GM10248 (cell line): ENCODE results near the gene NKRF.

Source experiments
- CTCF ChIA-PET: fragments of 300-600 bp; sonication (Branson Sonifier 250); formaldehyde crosslinking; extraction: SDS; loops from one replicate; lab custom pipeline; 2021; ENCODE audit warnings: antibody characterized with exemption; lab: Yijun Ruan, JAX
- POLR2A ChIA-PET: fragments of 350-650 bp; sonication (Branson Sonifier 250); formaldehyde crosslinking; extraction: SDS; loops from one replicate; lab custom pipeline; 2020; ENCODE audit warnings: antibody characterized with exemption; lab: Yijun Ruan, JAX
- DNase-seq: peaks from one replicate; pipeline ENCODE4 v3.0.0; 2012; ENCODE audit errors: extremely low spot score
- TF ChIP-seq, protein P1 (sequence below): IDR thresholded peaks from 2 replicates; pipeline ENCODE4 v1.5.1; 2012; ENCODE audit warnings: mild to moderate bottlenecking, low read depth; ENCODE audit errors: extremely low read depth, missing control alignments, control extremely low read depth

The NKRF gene

DNA sequence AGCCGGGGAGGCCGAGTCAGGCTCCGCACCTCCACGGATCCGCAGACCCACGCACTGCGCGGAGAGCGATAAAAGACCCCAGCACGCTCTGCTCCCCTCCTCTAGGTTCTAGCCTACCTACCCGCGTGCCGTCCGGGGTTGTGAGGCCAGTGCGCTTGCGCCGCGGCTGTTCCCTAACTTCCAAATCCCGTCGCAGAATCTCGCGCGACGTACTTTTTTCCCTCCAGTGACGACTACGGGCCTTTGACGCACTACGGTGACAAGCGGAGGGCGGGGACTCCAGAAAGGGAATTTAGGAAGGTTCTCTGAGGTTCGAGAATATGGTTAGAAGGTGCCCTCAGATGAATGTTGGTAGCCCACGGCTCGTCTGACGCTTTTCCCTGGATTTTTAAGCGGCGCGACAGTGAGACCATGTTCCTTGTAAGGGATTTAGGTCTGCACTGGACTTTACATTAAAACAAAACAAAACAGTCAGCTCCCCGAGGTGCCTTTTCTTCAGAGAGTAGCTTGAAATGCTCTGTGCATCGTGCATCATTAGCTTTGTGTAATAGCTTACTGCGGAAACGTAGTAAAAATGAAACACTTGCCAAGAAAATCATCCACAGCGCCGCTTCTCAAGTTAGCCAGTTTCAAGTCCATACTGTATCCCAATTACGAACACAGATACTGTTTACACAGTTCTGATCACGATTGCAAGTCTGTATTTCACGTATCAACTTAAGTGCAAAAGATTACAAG lies at the start of gene NKRF:
Gene NKRF, minus strand, starts transcription at position 145 of the 738 bp plus-strand sequence.
- TF ChIP-seq, protein P1, sequence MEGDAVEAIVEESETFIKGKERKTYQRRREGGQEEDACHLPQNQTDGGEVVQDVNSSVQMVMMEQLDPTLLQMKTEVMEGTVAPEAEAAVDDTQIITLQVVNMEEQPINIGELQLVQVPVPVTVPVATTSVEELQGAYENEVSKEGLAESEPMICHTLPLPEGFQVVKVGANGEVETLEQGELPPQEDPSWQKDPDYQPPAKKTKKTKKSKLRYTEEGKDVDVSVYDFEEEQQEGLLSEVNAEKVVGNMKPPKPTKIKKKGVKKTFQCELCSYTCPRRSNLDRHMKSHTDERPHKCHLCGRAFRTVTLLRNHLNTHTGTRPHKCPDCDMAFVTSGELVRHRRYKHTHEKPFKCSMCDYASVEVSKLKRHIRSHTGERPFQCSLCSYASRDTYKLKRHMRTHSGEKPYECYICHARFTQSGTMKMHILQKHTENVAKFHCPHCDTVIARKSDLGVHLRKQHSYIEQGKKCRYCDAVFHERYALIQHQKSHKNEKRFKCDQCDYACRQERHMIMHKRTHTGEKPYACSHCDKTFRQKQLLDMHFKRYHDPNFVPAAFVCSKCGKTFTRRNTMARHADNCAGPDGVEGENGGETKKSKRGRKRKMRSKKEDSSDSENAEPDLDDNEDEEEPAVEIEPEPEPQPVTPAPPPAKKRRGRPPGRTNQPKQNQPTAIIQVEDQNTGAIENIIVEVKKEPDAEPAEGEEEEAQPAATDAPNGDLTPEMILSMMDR = no peak
- DNase-seq = peak; percentile 81
- ChIA-PET POLR2A (interaction anchor here (1.1 kb wide), 1 partner anchor 185 kb away, joined by 6 read pairs; the partner anchor contains the start of gene RPL39), CTCF (interaction anchor here (0.8 to 1.3 kb wide), 4 partner anchors 10 to 123 kb away, joined by 3 to 4 read pairs (median 4); no protein-coding TSS in a partner anchor)

DNA sequence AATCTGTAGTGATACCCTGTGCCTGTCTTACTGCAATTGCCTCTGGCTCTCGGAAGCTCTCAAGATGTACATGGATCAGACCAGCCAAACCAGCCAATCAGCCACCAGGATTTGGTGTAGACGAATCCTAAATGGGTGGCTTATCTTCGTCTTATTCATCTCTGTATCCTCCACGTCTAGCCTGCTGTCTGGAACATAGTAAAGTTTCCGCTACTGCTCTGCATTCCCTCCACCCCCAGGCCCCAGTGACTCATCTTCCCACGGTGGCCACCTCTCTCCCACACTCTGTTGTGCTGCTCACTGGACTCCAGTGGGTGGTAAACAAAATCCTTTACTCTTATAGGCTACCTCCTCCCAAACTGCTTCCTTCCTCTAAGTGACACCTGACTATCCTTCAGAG lies 48.9 kb upstream of the NKRF start:
- peak; percentile 31 for DNase-seq
- POLR2A ChIA-PET = interaction anchor here (0.6 kb wide), 1 partner anchor 80 kb away, joined by 3 read pairs; no protein-coding TSS in a partner anchor
- TF ChIP-seq, protein P1 = no peak
- CTCF ChIA-PET = interaction anchor here (1.4 kb wide), 1 partner anchor 11 kb away, joined by 4 read pairs; no protein-coding TSS in a partner anchor

DNA sequence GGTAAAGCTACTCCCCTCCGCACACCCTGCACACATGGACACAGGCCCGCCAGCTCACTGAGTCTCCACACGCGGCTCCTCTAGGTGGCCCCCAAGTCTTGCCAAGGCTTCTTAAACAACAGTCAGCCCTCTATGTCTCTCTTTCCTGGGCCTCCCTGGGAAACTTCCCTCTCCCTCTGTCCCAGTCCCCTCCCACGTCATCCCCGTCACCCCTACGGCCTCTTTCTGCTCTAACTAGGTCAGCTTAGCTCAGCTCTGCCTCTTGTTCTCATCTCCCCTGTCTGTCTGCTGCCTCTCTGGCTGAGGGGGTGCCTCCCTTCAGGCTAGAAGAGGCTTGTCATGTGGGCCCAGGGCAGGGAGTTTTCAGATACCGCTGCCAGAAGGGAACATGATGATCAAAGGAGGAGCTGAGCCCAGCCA lies 47.9 kb upstream of the NKRF start:
- POLR2A ChIA-PET = no interaction called here
- TF ChIP-seq, protein P1 = no peak
- CTCF ChIA-PET = interaction anchor here (1.3 to 1.4 kb wide), 2 partner anchors 12 to 13 kb away, joined by 3 to 4 read pairs; no protein-coding TSS in a partner anchor
- DNase-seq = no peak

DNA sequence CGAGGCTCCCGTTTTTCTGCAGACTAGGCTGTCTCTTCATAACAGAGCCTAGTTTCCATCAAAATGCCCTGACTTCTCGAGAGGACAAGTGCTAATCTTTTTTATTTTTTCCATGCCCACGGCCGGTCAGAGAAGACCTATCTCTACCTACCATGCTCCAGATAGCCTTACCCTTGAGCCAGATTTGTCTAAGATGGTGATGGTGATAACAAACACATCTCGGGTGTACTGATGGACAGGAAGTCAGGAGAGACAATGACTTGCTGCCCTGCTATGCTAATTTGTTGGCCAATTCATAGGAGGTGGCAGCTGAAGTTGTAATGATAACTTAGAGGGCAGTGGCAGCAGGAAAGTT lies 42.2 kb upstream of the NKRF start:
- TF ChIP-seq, protein P1 = no peak
- POLR2A ChIA-PET = interaction anchor here (0.6 to 0.7 kb wide), 2 partner anchors 24 to 37 kb away, joined by 3 to 4 read pairs; no protein-coding TSS in a partner anchor
- CTCF ChIA-PET = no interaction called here
- DNase-seq = no peak

DNA sequence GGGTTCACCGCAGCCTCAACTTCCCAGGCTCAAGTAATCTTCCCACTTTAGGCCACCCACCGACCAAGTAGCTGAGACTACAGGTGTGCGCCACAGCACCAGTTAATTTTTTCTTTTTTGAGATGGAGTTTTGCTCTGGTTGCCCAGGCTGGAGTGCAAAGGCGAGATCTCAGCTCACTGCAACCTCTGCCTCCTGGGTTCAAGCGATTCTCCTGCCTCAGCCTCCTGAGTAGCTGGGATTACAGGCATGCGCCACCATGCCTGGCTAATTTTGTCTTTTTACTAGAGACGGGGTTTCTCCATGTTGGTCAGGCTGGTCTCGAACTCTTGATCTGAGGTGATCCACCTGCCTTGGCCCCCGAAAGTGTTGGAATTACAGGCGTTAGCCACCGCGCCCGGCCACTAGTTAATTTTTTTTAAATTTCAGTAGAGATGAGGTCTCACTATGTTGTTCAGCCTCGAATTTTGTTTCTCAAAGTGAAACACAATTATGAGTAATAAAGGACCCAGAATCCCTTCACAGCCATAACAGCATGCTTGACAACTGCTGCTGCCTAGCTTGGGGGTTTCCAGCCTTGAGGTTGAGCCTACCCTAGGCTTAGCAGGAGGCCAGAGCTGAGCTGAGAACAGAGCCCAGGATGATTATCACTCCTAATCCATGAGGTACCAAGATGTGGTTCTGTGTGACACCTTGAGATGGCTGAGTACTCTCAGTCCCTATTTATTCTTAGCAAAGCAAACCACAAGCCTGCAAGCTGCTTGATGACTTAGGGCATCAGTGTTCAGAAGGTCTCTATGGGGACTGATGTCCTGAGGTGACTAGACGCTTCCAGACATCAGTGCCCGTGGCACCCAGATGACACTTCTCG lies 41.6 kb upstream of the NKRF start:
- ChIA-PET POLR2A (interaction anchor here (0.6 to 0.8 kb wide), 3 partner anchors 12 to 144 kb away, joined by 3 to 10 read pairs (median 5); partner anchors contain the start of gene RPL39), CTCF (no interaction called here)
- peak; percentile 76 for DNase-seq
- TF ChIP-seq, protein P1 = no peak

DNA sequence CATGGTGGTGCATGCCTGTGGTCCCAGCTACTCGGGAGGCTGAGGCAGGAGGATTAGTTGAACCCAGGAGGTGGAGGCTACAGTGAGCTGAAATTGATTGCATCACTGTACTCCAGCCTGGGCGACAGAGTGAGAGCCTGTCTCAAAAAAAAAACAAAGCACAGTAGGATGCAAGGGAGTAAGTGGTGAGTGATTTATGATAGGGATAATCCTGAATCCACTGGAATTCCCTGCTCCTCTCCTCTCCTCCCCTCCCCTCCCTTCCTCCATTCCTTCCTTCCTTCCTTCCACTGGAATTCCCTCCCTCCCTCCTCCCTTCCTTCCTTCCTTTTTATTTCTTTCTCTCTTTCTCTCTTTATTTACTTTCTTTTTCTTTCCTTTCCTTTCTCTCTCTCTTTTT lies 40.9 kb upstream of the NKRF start:
- TF ChIP-seq, protein P1 = no peak
- ChIA-PET POLR2A (interaction anchor here (0.6 kb wide), 1 partner anchor 11 kb away, joined by 10 read pairs; no protein-coding TSS in a partner anchor), CTCF (interaction anchor here (0.9 to 1.6 kb wide), 2 partner anchors 37 to 107 kb away, joined by 3 to 5 read pairs; no protein-coding TSS in a partner anchor)
- no peak for DNase-seq
